H1 (cell line): ENCODE data around the gene AGAP1. TPM values are rescaled to one million over a fixed set of nuclear protein-coding genes. Genes with fewer than 3 reads are reported as not detected.

Experiments used
- CTCF ChIA-PET: fragments of 300-600 bp; sonication (Branson Sonifier 250); formaldehyde crosslinking; loops from one replicate; lab custom pipeline; 2021; ENCODE audit not compliant: partially characterized antibody; lab: Charles Lee
- POLR2A ChIA-PET: fragments of 300-600 bp; sonication (Branson Sonifier 250); formaldehyde crosslinking; loops from one replicate; lab custom pipeline; 2021; ENCODE audit warnings: inconsistent platforms; ENCODE audit not compliant: partially characterized antibody; lab: Charles Lee
- DNase-seq, 2 experiments: peaks; one replicate each; pipeline versions ENCODE4 v3.0.0 to v3.0.0-alpha.2; 2010 to 2022; ENCODE audit warnings: low spot score in 2 of 2, low read depth in 1 of 2, mixed read lengths in 1 of 2
- FAIRE-seq: peaks from 2 replicates; lab custom pipeline; 2011; peaks lifted over from hg19 to GRCh38; lab: Jason Lieb, UNC
- H2AFZ ChIP-seq: 2 replicates; pipeline ENCODE4 v1.8.1; 2012; ENCODE audit warnings: low read length, inconsistent platforms
- H2AK5ac ChIP-seq: 2 replicates; pipeline ENCODE4 v1.6.1; 2013; ENCODE audit warnings: low read depth, low read length
- H2BK120ac ChIP-seq: replicated peaks from 2 replicates; pipeline ENCODE3; 2013; ENCODE audit warnings: low read depth, low read length, inconsistent platforms
- H2BK12ac ChIP-seq: 2 replicates; pipeline ENCODE4 v1.6.1; 2013; ENCODE audit warnings: low read depth, low read length
- H2BK15ac ChIP-seq: 2 replicates; pipeline ENCODE4 v1.6.1; 2013; ENCODE audit warnings: low read length
- H2BK20ac ChIP-seq: 2 replicates; pipeline ENCODE4 v1.6.1; 2013; ENCODE audit warnings: low read length
- H2BK5ac ChIP-seq: 2 replicates; pipeline ENCODE4 v1.6.1; 2013; ENCODE audit warnings: low read depth, low read length
- H3K14ac ChIP-seq: 2 replicates; pipeline ENCODE4 v1.6.1; 2013; ENCODE audit warnings: inconsistent platforms; ENCODE audit not compliant: insufficient read length
- H3K18ac ChIP-seq: 2 replicates; pipeline ENCODE4 v1.6.1; 2013; ENCODE audit warnings: low read length; ENCODE audit errors: extremely low read depth
- H3K23ac ChIP-seq: 2 replicates; pipeline ENCODE4 v1.6.1; 2013; ENCODE audit warnings: inconsistent platforms; ENCODE audit not compliant: insufficient read length
- H3K23me2 ChIP-seq: 2 replicates; pipeline ENCODE4 v1.6.1; 2013; ENCODE audit warnings: low read depth, low read length
- H3K27ac ChIP-seq: 2 replicates; pipeline ENCODE4 v1.6.1; 2011; ENCODE audit warnings: low read depth, low read length, inconsistent platforms
- H3K27me3 ChIP-seq, 4 experiments: replicated peaks in 1 of 4; 1 replicate in 1 of 4; 2 replicates in 3 of 4; pipeline versions ENCODE4 v1.6.1 to v1.8.1; 2011 to 2013; ENCODE audit warnings: low read length in 3 of 4, mild to moderate bottlenecking in 3 of 4, inconsistent platforms in 2 of 4, mixed read lengths in 2 of 4, moderate library complexity in 1 of 4; ENCODE audit not compliant: control insufficient read depth in 3 of 4, insufficient read depth in 3 of 4; ENCODE audit errors: extremely low read depth in 1 of 4
- H3K36me3 ChIP-seq, 4 experiments: 2 replicates each; pipeline versions ENCODE4 v1.6.1 to v1.8.1; 2011 to 2013; ENCODE audit warnings: mild to moderate bottlenecking in 4 of 4, low read length in 3 of 4, moderate library complexity in 2 of 4, control low read depth in 1 of 4, inconsistent platforms in 1 of 4; ENCODE audit not compliant: insufficient read depth in 4 of 4, control insufficient read depth in 2 of 4
- H3K4ac ChIP-seq: replicated peaks from 2 replicates; pipeline ENCODE3; 2013; ENCODE audit warnings: low read length, low read depth, mixed read lengths, inconsistent platforms; ENCODE audit not compliant: insufficient read length
- H3K4me1 ChIP-seq, 4 experiments: replicated peaks in 1 of 4; 1 replicate in 1 of 4; 2 replicates in 3 of 4; pipeline versions ENCODE4 v1.6.1 to v1.8.1; 2011 to 2013; ENCODE audit warnings: low read length in 3 of 4, inconsistent platforms in 2 of 4, mixed read lengths in 1 of 4; ENCODE audit not compliant: insufficient read depth in 4 of 4, control insufficient read depth in 3 of 4
- H3K4me2 ChIP-seq, 2 experiments: 2 replicates each; pipeline versions ENCODE4 v1.6.1 to v1.8.1; 2011 to 2013; ENCODE audit warnings: low read depth in 2 of 2, low read length in 2 of 2, control low read depth in 1 of 2, inconsistent platforms in 1 of 2, mild to moderate bottlenecking in 1 of 2; ENCODE audit not compliant: insufficient read depth in 1 of 2
- H3K4me3 ChIP-seq, 4 experiments: fragments of 200-600, 300-600 bp in 1 of 4; sonication (generic), shearing (Covaris generic), sonication (Bioruptor Twin) in 1 of 4; 2 replicates each; pipeline versions ENCODE4 v1.5.1 to v1.8.1; 2011 to 2016; ENCODE audit warnings: low read length in 4 of 4, low read depth in 3 of 4, control low read depth in 2 of 4, inconsistent platforms in 2 of 4, mild to moderate bottlenecking in 2 of 4, mixed read lengths in 1 of 4, moderate library complexity in 1 of 4; ENCODE audit not compliant: insufficient read depth in 2 of 4; ENCODE audit errors: extremely low read depth in 1 of 4
- H3K56ac ChIP-seq: replicated peaks from 2 replicates; pipeline ENCODE3; 2013; ENCODE audit warnings: low read depth, mild to moderate bottlenecking, mixed read lengths, low read length, inconsistent platforms; ENCODE audit not compliant: insufficient read length
- H3K79me1 ChIP-seq: 2 replicates; pipeline ENCODE4 v1.6.1; 2013; ENCODE audit warnings: low read depth, low read length, control low read depth
- H3K79me2 ChIP-seq, 2 experiments: 2 replicates each; pipeline versions ENCODE4 v1.6.1 to v1.8.1; 2012 to 2013; ENCODE audit warnings: low read length in 2 of 2, mild to moderate bottlenecking in 2 of 2, inconsistent platforms in 1 of 2; ENCODE audit not compliant: insufficient read depth in 2 of 2, control insufficient read depth in 1 of 2
- H3K9ac ChIP-seq, 4 experiments: replicated peaks in 1 of 4; 1 replicate in 1 of 4; 2 replicates in 3 of 4; pipeline versions ENCODE4 v1.6.1 to v1.8.1; 2011 to 2013; ENCODE audit warnings: low read depth in 3 of 4, low read length in 3 of 4, control low read depth in 2 of 4, mild to moderate bottlenecking in 2 of 4, moderate library complexity in 2 of 4, inconsistent platforms in 1 of 4; ENCODE audit errors: extremely low read depth in 1 of 4
- H3K9me3 ChIP-seq, 2 experiments: 2 replicates each; pipeline versions ENCODE4 v1.6.1 to v1.8.1; 2012 to 2013; ENCODE audit warnings: mild to moderate bottlenecking in 2 of 2, moderate library complexity in 2 of 2, control low read depth in 1 of 2, inconsistent platforms in 1 of 2, low read depth in 1 of 2, low read length in 1 of 2, mixed read lengths in 1 of 2; ENCODE audit not compliant: insufficient read depth in 2 of 2
- H4K20me1 ChIP-seq, 2 experiments: replicated peaks in 1 of 2; 2 replicates each; pipeline versions ENCODE3 to v1.8.1; 2011 to 2013; ENCODE audit warnings: inconsistent platforms in 2 of 2, low read length in 2 of 2, mild to moderate bottlenecking in 1 of 2; ENCODE audit not compliant: insufficient read depth in 2 of 2, control insufficient read depth in 1 of 2
- H4K5ac ChIP-seq: 2 replicates; pipeline ENCODE4 v1.6.1; 2013; ENCODE audit warnings: low read length, low read depth, mixed read lengths, inconsistent platforms; ENCODE audit not compliant: insufficient read length
- H4K8ac ChIP-seq: 2 replicates; pipeline ENCODE4 v1.8.0; 2013; ENCODE audit warnings: mild to moderate bottlenecking, moderate library complexity, low read length, inconsistent platforms; ENCODE audit not compliant: insufficient read depth; ENCODE audit errors: extremely low read depth
- H4K91ac ChIP-seq: replicated peaks from 2 replicates; pipeline ENCODE3; 2013; ENCODE audit warnings: low read length, mixed read lengths, inconsistent platforms; ENCODE audit not compliant: insufficient read length
- ATF3 ChIP-seq: IDR thresholded peaks from 2 replicates; pipeline ENCODE4 v1.6.1; 2011; ENCODE audit warnings: low read depth, mild to moderate bottlenecking, low read length; ENCODE audit not compliant: insufficient read depth
- CBX5 ChIP-seq: fragments of 300-800, 300-1000 bp; sonication (generic); IDR thresholded peaks from 2 replicates; pipeline ENCODE4 v1.7.1; 2016; ENCODE audit warnings: antibody characterized with exemption, low read length, low read depth
- CTCF ChIP-seq, 3 experiments: IDR thresholded peaks; 1 replicate in 2 of 3; 2 replicates in 1 of 3; pipeline versions ENCODE4 v1.5.1 to v1.6.1; 2011; ENCODE audit warnings: low read length in 3 of 3, mild to moderate bottlenecking in 3 of 3, inconsistent platforms in 2 of 3, low read depth in 1 of 3, moderate library complexity in 1 of 3; ENCODE audit not compliant: insufficient read depth in 1 of 3; ENCODE audit errors: control extremely low read depth in 1 of 3
- E2F6 ChIP-seq: IDR thresholded peaks from 2 replicates; pipeline ENCODE4 v1.6.1; 2012; ENCODE audit warnings: inconsistent platforms
- EZH2 ChIP-seq: fragments of 200-600 bp; sonication (generic); IDR thresholded peaks from 2 replicates; pipeline ENCODE4 v1.7.1; 2012; ENCODE audit warnings: low read depth, mild to moderate bottlenecking, moderate library complexity, low read length, inconsistent platforms; ENCODE audit not compliant: severe bottlenecking
- GABPA ChIP-seq: IDR thresholded peaks from 2 replicates; pipeline ENCODE4 v1.6.1; 2011; ENCODE audit warnings: mild to moderate bottlenecking, low read length, moderate library complexity, borderline replicate concordance; ENCODE audit not compliant: insufficient read depth
- MAFK ChIP-seq: IDR thresholded peaks from 2 replicates; pipeline ENCODE4 v1.6.1; 2012; ENCODE audit warnings: low read depth, mild to moderate bottlenecking, improper control_type of control experiment, low read length
- SIN3A ChIP-seq, 2 experiments: IDR thresholded peaks in 1 of 2; conservative IDR thresholded peaks in 1 of 2; 2 replicates each; pipeline ENCODE4 v1.6.1; 2011 to 2012; ENCODE audit warnings: low read length in 2 of 2, improper control_type of control experiment in 1 of 2, low read depth in 1 of 2, mild to moderate bottlenecking in 1 of 2
- TAF1 ChIP-seq: IDR thresholded peaks from 2 replicates; pipeline ENCODE4 v1.6.1; 2011; ENCODE audit warnings: mild to moderate bottlenecking, low read depth, low read length
- WGBS, 2 experiments: shearing (Covaris generic) in 1 of 2; methylation state at CpG; one replicate each; pipeline versions ENCODE4 v1.1.6 to v1.1.7; 2013 to 2015; ENCODE audit warnings: low lambda C conversion rate in 2 of 2, mixed read lengths in 2 of 2, inconsistent platforms in 1 of 2, low coverage in 1 of 2, missing lambda C conversion rate in 1 of 2; ENCODE audit not compliant: insufficient replicate concordance in 2 of 2, insufficient coverage in 1 of 2, insufficient read length in 1 of 2; ENCODE audit errors: extremely low coverage in 1 of 2, missing lambda C conversion rate in 1 of 2; 5-methylcytosine and 5-hydroxymethylcytosine counted together
- polyA plus RNA-seq, 7 experiments: library from polyadenylated mRNA; depleted of rRNA in 3 of 7; stranded (reverse) in 5 of 7; unstranded in 2 of 7; fragments of >200 nt in 5 of 7; fragments of 200-250 nt in 2 of 7; gene quantifications; 1 replicate in 5 of 7; 2 replicates in 1 of 7; 4 replicates in 1 of 7; pipeline versions ENCODE4 v1.2.1 to v1.2.3, GENCODE V29; 2011 to 2013; ENCODE audit warnings: missing spikeins in 2 of 7, mixed read lengths in 2 of 7
- total RNA-seq: library from RNA; stranded (reverse); fragmentation: NEBNext Ultra II Directional; extraction: Animal tissue kit (Norgen Biotek cat#: 25700); gene quantifications from 2 replicates; pipeline ENCODE4 v1.2.1, GENCODE V29; 2021

The AGAP1 gene
- total and polyA plus RNA-seq, 2 of the 8 experiments (the other 6 are each of a cell fraction or from before 2014, with no cell fraction given) = 18.1 to 39.4 TPM

GRCh38 chr2:235864302-235864701 lies 370.5 kb downstream of the AGAP1 start:
- no peaks in the 10 kb centered on the region for H3K27me3 ChIP-seq
- no peak for DNase-seq
- H3K9me3 ChIP-seq = no peaks in the 10 kb centered on the region
- H2AFZ ChIP-seq = no peak overlapping the region
- H3K4ac ChIP-seq = no peak overlapping the region
- H2BK15ac ChIP-seq = no peak overlapping the region
- H3K79me2 ChIP-seq = no peaks in the 10 kb centered on the region
- no peak overlapping the region for H2BK12ac ChIP-seq
- H3K23me2 ChIP-seq = no peaks in the 10 kb centered on the region
- peaks cover 0 to 6% of the 10 kb centered on the region in 2 experiments for H4K20me1 ChIP-seq
- peaks cover 0 to 26% (median 7%) of the 10 kb centered on the region in 4 experiments; a peak in 6 of 7 replicates for H3K4me1 ChIP-seq
- no peak overlapping the region for H4K5ac ChIP-seq
- no peak overlapping the region for H3K56ac ChIP-seq
- no peak overlapping the region; a peak in 1 of 4 replicates for H3K4me2 ChIP-seq
- 87% methylated on average over 17 of the region's 17 CpGs; no CpG with 5 or more reads in 1 of the 2 experiments for WGBS, 2 experiments
- FAIRE-seq = no peak
- H3K4me3 ChIP-seq = no peak overlapping the region
- no peak overlapping the region for H2BK120ac ChIP-seq
- H3K79me1 ChIP-seq = peaks cover 5% of the 10 kb centered on the region; the same call in 1 of the 2 replicates
- H3K27ac ChIP-seq = no peak overlapping the region
- POLR2A ChIA-PET = no interaction called here
- H3K14ac ChIP-seq = no peak overlapping the region
- CTCF ChIA-PET = interaction anchor here (1.1 to 2.0 kb wide), 4 partner anchors 18 to 384 kb away, joined by 4 read pairs; no protein-coding TSS in a partner anchor
- H2BK5ac ChIP-seq = no peak overlapping the region
- no peak overlapping the region for H3K18ac ChIP-seq
- H4K91ac ChIP-seq = no peak overlapping the region
- no peaks in the 10 kb centered on the region for H3K36me3 ChIP-seq
- H4K8ac ChIP-seq = no peak overlapping the region
- H2AK5ac ChIP-seq = no peak overlapping the region
- no peak overlapping the region for H2BK20ac ChIP-seq
- H3K23ac ChIP-seq = no peak overlapping the region
- H3K9ac ChIP-seq = no peak overlapping the region
- TF ChIP-seq CBX5 = no peak
- TF ChIP-seq ATF3 = no peak
- no peak for TF ChIP-seq SIN3A (conservative IDR thresholded peaks at IDR 0.05 in 1 of 2, IDR thresholded peaks at IDR 0.05 in 1 of 2; ENCODE audit: low read depth in 1 of 2, low read length in 2 of 2)
- no peak for TF ChIP-seq GABPA
- TF ChIP-seq MAFK = no peak
- no peak for TF ChIP-seq E2F6
- TF ChIP-seq TAF1 = no peak
- TF ChIP-seq CTCF (IDR thresholded peaks at IDR 0.05; ENCODE audit: control extremely low read depth in 1 of 3, insufficient read depth in 1 of 3, low read depth in 1 of 3, low read length in 3 of 3) = no peak
- no peak for TF ChIP-seq EZH2
